H1 (cell line): ENCODE results near the gene ZFHX2. TPM values are rescaled to one million over a fixed set of nuclear protein-coding genes. Genes with fewer than 3 reads are reported as not detected.

ENCODE experiments used
- BRCA1 ChIP-seq: IDR thresholded peaks from 2 replicates; pipeline ENCODE4 v1.6.1; 2012; ENCODE audit warnings: low read depth, low read length, improper control_type of control experiment
- EZH2 ChIP-seq: fragments of 200-600 bp; sonication (generic); IDR thresholded peaks from 2 replicates; pipeline ENCODE4 v1.7.1; 2012; ENCODE audit warnings: low read depth, mild to moderate bottlenecking, moderate library complexity, low read length, inconsistent platforms; ENCODE audit not compliant: severe bottlenecking
- NRF1 ChIP-seq: IDR thresholded peaks from 2 replicates; pipeline ENCODE4 v1.6.1; 2011; ENCODE audit warnings: mild to moderate bottlenecking, low read depth, low read length, improper control_type of control experiment
- SIRT6 ChIP-seq: IDR thresholded peaks from one replicate; pipeline ENCODE4 v1.7.1; 2012; ENCODE audit warnings: low read length, inconsistent platforms
- TAF1 ChIP-seq: IDR thresholded peaks from 2 replicates; pipeline ENCODE4 v1.6.1; 2011; ENCODE audit warnings: mild to moderate bottlenecking, low read depth, low read length
- polyA plus RNA-seq, 7 experiments: library from polyadenylated mRNA; depleted of rRNA in 3 of 7; stranded (reverse) in 5 of 7; unstranded in 2 of 7; fragments of >200 nt in 5 of 7; fragments of 200-250 nt in 2 of 7; gene quantifications; 1 replicate in 5 of 7; 2 replicates in 1 of 7; 4 replicates in 1 of 7; pipeline versions ENCODE4 v1.2.1 to v1.2.3, GENCODE V29; 2011 to 2013; ENCODE audit warnings: missing spikeins in 2 of 7, mixed read lengths in 2 of 7
- total RNA-seq: library from RNA; stranded (reverse); fragmentation: NEBNext Ultra II Directional; extraction: Animal tissue kit (Norgen Biotek cat#: 25700); gene quantifications from 2 replicates; pipeline ENCODE4 v1.2.1, GENCODE V29; 2021

The ZFHX2 gene
- total and polyA plus RNA-seq, 2 of the 8 experiments (the other 6 are each of a cell fraction or from before 2014, with no cell fraction given): 2.7 to 27.0 TPM

DNA sequence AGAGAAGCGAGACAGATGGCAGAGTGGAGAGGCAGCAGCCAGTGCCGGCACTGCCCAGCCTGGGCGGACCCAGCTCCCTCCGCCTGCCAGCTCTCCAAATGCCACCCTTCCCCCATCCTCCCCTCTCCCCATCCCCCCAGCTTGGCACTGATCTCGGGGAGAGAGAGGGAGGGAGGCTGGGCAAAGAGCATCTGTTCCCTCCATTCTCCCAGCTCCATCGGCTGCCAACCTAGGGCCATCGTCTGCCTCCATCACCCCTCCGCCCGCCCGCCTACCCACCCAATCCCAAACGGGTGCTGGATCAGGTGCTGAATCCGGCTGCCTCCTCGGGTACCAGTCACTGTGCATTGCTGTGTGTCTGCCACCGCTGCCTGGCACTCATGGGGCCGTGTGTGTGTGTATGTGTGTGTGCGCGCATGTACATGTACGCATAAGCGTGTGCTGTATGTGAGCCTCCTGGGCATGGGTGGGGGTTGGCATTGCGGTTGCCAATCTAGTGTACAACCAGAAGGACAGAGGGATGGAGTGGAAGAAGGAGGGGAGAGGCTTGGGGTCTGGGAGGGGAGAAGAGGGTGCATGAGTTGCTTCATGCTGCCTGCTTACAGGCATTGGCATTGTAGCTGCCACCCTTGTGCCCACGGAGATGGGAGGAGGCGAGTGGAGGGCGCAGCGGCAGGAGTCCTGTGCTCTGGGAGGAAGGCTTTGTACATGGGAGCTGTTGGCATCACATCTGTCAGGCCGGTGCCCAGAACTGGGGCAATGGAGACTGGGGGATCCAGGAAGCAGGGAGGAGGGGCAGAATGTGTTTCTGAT is 38.4 kb downstream of the ZFHX2 start (continued):
- TF ChIP-seq NRF1 (no peak), TAF1 (no peak), EZH2 (no peak), SIRT6 (no peak), BRCA1 (no peak)
